SH-SY5Y (cell line): ENCODE results near the gene SV2B.

Experiments used
- GATA2 ChIP-seq: IDR thresholded peaks from 2 replicates; pipeline ENCODE4 v1.6.1; 2011; ENCODE audit warnings: mild to moderate bottlenecking, low read depth, low read length
- GATA3 ChIP-seq: IDR thresholded peaks from 2 replicates; pipeline ENCODE4 v1.6.1; 2011; ENCODE audit warnings: low read depth, mild to moderate bottlenecking, low read length, moderate library complexity

DNA sequence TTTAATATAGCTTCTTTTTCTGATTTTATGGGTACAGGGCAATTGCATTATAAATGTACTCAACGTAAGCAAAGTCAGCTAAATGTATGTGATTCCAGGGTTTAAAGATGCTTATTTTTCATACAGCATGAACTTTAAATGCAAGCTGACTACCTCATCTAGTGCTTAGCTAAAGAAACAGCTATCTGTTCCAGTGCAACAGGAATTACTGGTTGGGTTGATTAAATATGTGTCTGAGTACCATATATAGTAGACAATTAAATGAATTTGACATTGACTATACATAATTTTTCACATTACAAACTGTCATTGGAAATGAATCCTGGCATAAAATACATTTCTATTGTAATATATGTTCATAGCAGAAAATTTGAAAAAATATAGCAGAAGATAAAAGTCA is 26.3 kb upstream of the SV2B start:
- no peak for TF ChIP-seq GATA2
- TF ChIP-seq GATA3: no peak
